Ureter (tissue), 1 donor: ENCODE data around the gene ERAP2. TPM values are rescaled to one million over a fixed set of nuclear protein-coding genes. Genes with fewer than 3 reads are reported as not detected.

Experiments
- DNase-seq: peaks from one replicate; pipeline ENCODE4 v3.0.0-alpha.2; 2020; ENCODE audit warnings: low spot score
- total RNA-seq: library from RNA; stranded (reverse); gene quantifications from one replicate; pipeline ENCODE4 v1.2.4, GENCODE V29; 2023
- donor health status: DM: yes; HTN: yes; CAD: no.

ERAP2 gene
- total RNA-seq, 1 donor from 2014 or later = 9.2 TPM

DNA sequence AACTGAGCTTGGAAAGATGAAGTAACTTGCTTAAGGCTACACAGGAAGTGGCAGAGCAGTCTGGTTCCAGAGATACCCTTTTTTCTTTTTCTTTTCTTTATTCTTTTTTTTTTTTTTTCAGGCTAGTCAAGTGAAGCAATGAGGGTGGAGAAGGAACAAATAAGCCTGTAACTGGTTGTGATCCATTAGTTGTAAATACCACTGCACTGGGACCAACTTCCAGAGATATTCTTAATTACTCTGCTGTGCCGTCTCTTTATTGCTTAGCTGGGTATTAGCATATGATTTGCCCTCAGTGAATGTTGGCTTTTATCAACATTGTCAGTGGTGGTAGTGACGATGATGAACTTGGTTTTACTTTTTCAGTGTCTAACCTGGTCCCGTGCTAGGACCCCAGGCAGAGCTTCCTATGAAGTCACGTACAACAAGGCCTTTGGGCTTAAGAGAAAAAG, 86.3 kb downstream of the ERAP2 start:
- no peak for DNase-seq

DNA sequence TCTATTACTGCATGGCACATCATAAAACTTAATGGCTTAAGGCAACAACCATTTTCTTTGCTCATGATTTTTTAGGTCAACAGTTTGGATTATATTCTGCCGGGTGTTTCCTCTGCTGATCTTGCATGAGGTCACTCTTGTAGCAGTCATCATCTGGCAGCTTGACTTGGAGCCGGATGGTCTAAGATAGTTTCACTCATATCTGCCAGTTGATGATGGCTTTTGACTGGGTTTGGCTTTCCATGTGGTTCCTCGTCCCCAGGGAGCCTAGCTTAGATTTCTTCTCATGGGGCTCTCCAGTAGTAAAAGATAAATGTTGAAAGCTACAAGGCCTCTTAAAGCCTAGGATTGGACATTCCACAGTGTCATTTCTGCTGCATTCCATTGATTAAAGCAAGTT, 87.0 kb downstream of the ERAP2 start:
- DNase-seq = peak; percentile 50

DNA sequence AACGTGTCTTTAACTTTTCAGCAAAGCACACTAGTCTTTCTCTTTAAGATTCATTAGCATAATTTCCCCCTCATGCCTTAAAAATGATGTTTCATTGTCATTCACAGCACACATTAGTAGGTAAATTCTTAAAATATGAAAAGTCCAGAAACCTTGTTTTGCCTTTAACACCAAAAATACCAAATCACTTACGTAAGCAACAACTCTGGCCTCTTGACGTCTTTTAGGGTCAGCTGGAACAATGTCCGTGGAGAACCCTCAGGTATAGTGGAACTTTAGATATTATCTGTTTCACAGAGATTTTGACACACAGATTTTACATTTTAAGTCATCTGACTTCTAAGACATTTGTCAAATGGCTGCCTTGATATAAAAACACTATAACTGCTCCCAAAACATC, 90.5 kb downstream of the ERAP2 start:
- no peak for DNase-seq

DNA sequence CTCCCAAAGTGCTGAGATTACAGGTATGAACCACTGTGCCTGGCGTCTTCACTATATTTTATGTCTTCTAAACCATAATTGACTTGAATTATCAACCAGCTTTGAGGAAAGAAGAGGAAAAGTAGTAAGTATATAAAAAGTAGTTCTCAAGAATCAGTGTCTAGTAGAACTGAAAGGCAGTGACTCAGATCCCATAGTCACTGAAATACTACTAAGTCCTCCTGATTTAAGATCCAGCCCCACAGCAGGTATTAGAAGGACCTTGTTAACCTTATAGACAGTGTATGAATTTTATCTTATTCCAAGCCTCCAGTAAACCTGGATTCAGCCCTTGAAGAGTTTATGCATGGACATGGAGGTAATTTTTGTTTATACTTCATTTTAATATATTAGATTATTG, 91.1 kb downstream of the ERAP2 start:
- DNase-seq = no peak

DNA sequence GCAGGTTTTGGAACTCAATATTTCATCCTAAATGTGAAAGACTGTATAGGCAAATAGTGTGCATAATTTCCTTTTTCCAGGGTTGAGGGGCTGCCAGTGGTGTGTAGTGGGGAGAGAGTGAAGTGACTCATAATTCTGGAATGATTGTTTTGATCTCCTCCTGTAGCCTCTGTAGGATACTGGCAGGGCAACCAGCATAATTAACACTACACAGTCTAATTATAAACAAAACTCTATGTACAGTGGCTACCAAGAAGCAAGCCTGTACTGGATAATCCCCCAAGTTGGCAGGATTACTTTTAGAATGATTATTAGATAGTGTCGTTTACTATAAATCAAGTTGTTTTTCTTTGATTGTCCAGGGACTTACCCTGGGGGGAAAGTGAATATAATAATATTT, 91.8 kb downstream of the ERAP2 start:
- no peak for DNase-seq

DNA sequence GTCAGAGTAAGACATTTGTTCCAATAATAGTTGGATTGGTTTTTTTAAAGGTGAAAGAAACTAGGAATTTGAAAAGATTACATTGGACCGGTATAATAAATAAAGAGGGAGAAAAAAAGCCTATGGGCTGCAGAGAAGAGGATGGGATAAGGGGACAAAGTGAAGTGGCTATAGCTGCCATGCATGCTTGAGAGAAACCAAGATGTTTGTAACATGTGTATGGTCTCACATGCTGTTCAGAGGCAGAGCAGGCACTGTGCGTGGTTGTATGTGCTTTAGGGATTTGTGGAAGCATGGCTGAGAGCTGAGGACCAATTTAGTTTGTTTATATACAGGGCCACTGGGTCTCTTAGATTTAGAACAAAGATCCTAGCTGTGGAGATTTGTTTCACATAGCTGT, 92.3 kb downstream of the ERAP2 start:
- no peak for DNase-seq

Other genes with a start within 250 kb of the ERAP2 start
- gene CAST, start 214.1 kb upstream of the ERAP2 start, total RNA-seq = 473 TPM
- gene ERAP1, start 68.6 kb upstream of the ERAP2 start, total RNA-seq = 88.3 TPM
- gene LNPEP, start 59.6 kb downstream of the ERAP2 start, total RNA-seq = 56.3 TPM